GM12874 (cell line): ENCODE results near the gene LLGL2.

Experiments
- TF ChIP-seq, protein P1 (sequence below): IDR thresholded peaks from 2 replicates; pipeline ENCODE4 v1.5.1; 2011; ENCODE audit warnings: low read depth, mild to moderate bottlenecking, control low read depth, low read length, moderate library complexity; ENCODE audit not compliant: insufficient read depth

Gene LLGL2

DNA sequence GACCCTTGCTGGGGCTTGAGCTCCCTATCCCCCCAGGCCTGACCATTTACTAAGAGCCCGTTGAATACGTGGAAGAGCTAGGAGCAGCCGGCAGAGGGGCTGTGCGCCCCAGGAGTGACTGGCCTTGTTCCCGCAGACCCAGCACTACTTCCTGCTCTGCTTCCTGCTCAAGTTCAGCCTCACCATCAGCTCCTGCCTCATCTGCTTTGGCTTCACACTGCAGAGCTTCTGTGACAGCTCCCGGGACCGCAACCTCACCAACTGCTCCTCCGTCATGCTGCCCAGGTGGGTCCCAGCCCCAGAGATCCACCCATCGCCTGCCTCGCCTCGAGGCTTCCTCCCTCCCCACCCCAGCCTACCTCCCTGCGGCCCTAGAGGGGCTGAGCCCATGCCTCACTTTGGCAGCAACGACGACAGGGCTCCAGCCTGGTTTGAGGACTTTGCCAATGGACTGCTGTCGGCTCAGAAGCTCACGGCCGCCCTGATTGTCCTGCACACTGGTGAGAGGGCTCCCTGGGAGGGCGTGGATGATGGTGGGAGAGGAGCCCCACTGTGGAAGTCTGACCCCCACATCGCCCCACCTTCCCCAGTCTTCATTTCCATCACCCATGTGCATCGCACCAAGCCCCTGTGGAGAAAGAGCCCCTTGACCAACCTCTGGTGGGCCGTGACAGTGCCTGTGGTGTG lies 27.3 kb upstream of the LLGL2 start:
- TF ChIP-seq, protein P1, sequence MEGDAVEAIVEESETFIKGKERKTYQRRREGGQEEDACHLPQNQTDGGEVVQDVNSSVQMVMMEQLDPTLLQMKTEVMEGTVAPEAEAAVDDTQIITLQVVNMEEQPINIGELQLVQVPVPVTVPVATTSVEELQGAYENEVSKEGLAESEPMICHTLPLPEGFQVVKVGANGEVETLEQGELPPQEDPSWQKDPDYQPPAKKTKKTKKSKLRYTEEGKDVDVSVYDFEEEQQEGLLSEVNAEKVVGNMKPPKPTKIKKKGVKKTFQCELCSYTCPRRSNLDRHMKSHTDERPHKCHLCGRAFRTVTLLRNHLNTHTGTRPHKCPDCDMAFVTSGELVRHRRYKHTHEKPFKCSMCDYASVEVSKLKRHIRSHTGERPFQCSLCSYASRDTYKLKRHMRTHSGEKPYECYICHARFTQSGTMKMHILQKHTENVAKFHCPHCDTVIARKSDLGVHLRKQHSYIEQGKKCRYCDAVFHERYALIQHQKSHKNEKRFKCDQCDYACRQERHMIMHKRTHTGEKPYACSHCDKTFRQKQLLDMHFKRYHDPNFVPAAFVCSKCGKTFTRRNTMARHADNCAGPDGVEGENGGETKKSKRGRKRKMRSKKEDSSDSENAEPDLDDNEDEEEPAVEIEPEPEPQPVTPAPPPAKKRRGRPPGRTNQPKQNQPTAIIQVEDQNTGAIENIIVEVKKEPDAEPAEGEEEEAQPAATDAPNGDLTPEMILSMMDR, result no peak

DNA sequence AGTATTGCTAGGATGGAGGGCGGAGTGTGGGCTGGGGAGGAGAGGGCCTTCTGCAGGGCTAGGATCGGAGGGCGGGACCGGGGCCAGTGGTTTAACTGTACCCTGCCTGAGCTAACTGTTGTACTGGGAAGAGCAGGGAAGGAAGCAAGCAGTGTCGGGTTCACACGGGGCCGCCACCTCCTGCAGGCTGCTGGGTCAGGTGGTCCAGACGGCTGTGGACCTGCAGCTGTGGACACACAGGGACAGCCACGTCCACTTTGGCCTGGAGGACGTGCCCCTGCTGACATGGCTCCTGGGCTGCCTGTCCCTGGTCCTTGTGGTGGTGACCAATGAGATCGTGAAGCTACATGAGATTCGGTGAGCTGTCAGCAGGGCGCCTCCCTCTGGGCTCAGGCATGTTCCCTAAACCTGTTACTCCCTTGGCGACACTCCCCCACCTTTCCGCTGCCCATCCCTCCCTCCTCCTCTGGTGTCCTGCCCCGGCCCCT lies 26.7 kb upstream of the LLGL2 start:
- TF ChIP-seq, protein P1, result no peak

DNA sequence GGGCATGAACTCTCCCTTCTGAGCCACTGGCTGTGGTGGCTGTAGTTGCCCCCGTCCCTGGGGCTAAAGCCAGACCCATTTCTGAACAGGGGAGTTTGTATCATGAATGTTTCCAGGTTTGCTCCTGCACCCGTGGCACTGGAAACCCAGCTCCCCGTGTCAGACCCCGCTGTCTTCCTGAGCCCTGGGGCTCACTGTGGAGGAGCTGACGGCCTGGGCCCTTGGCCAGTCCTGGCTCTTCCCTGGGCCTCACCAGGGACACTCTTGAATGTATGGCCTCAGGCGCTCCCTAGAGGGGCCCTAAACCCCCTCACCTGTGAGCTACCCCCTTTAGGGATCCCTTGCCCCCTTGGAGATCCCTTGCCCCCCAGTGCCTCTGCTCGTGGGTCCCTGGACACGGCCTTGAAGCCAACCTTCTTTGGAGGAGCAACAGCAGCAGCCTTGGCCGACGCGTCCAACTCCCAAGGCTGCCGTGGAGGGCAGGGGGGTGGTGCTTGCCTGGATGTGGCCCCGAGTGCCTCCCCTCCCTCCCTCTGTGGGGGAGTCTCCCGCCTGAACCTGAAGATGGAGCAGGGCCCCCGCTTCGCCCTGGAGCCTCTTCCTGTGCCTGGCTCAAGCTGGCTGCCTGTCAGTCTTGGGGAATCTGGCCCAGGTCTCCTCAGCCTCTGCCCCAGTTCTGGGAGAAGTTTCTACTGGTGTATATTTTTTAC lies 26.0 kb upstream of the LLGL2 start:
- TF ChIP-seq, protein P1, result no peak

DNA sequence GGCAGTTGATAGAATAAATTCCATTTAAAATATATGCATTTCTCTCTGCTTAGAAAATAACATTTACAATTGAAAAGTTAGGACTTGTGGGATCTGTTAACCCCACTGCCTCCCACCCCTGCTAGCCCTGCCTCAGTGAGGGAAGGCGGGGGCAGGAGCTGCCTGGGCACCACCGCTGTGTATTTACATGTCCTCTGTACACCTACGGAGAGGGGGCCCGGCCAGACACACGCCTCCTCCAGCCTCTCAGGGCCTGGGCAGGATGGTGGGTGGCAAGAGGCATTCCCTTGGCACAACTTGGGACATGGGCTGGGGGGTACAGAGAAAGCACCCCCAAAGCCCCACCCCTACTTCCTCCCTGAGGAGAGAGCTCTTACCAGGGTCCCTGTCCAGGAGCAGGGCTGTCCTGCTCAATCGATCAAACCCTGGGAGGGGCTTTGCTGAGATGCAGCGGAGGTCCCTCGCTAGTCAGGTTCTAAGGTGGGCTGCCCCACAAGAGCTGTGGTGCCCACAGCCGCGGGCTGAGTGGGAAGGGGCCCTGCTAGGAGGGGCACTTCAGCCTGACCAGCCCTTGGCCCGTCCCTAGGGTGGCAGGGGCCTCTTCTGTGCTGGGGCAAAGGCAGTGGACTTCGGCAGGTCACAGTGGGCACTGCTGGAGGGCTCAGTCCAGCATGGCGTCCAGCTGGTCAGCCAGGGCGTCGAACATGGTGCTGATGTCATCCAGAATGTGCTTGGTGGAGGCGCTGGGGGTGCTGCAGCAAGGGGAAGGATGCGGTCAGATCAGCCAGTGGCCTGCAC lies 24.9 kb upstream of the LLGL2 start:
- TF ChIP-seq, protein P1, result no peak

DNA sequence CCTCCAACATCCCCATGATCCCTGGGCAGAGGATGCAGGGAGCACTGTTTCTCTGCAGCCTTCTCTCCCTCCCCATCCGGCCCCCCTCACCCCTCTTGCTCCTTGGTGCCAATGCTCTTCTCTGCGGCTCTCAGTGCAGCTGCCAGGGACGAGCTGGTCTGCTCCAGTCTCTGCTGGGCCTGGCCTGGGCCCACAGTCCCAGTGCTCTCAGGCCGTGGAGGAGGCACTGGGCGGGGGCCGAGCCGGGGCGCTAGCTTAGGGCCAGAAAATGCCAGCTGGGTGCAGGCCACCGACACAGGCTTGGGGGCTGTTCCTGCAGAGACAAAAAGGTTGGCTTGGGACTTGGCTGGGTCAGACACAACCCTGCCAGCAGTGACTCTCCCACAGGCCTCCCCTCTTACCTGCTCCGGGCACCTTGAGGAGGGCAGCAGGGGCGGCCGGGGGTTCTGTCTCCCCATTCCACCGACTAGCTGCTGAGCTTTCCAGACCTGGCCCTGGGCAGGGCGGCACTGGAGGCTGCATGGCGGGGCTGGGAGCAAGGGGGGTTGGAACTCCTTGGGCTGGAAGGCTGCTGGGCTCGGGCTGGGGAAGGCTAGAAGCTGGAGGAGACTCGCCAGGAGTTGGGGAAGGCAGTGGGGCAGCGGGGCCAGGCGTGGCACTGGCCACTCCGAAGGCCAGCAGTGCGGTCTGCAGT lies 24.0 kb upstream of the LLGL2 start:
- TF ChIP-seq, protein P1, result no peak

DNA sequence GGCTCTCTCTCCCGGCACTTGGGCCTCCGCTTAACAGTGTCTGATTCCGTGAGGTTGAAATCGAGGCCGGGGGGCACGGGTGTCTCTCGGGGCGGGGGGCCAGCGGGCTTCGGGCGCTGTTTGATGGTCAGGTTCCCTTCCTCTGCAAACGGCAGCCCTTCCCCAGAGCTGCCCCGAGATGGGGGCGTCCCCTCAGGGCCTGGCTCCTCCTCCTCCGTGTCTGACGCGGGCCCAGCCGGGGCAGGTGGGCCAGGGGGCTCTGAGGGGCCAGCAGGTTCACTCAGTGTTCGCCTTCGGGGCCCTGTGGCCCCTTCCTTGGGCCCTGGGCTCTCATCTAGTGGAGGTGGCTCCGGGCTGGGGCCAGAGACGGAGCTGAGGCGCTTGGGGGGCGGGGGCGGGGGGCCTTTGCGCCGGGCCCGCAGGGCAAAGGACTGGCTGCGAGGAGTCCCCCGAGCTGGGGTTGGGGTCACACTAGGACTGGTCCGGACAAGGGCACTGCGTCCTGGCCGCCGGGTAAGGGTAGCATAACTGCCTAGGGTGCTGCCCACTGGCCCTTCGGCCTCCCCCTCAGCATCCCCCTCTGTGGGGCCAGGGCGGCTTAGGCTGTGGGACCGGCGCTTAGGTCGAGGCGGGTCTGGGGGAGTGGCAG lies 23.3 kb upstream of the LLGL2 start:
- TF ChIP-seq, protein P1, result no peak
